IMR-90 (cell line): ENCODE measurements around the gene PMAIP1.

ENCODE experiments used
- BHLHE40 ChIP-seq: fragments of 150-350 bp; IDR thresholded peaks from 2 replicates; pipeline ENCODE4 v1.6.1; 2016; ENCODE audit warnings: mild to moderate bottlenecking, low read depth, low read length
- CEBPB ChIP-seq: IDR thresholded peaks from 2 replicates; pipeline ENCODE4 v1.6.1; 2012; ENCODE audit warnings: low read depth, low read length, improper control_type of control experiment
- CHD1 ChIP-seq: IDR thresholded peaks from 2 replicates; pipeline ENCODE4 v1.6.1; 2012; ENCODE audit warnings: low read depth, low read length, improper control_type of control experiment
- FOS ChIP-seq: fragments of 150-350 bp; IDR thresholded peaks from 2 replicates; pipeline ENCODE4 v1.6.1; 2016; ENCODE audit warnings: low read depth, low read length
- MXI1 ChIP-seq: IDR thresholded peaks from 2 replicates; pipeline ENCODE4 v1.6.1; 2012; ENCODE audit warnings: low read depth, mild to moderate bottlenecking, low read length, moderate library complexity, borderline replicate concordance
- POLR2A ChIP-seq: IDR thresholded peaks from 2 replicates; pipeline ENCODE4 v1.6.1; 2012; ENCODE audit warnings: mild to moderate bottlenecking, low read depth, low read length
- RAD21 ChIP-seq: IDR thresholded peaks from 2 replicates; pipeline ENCODE4 v1.6.1; 2012; ENCODE audit warnings: low read length, improper control_type of control experiment
- RCOR1 ChIP-seq: IDR thresholded peaks from 2 replicates; pipeline ENCODE4 v1.6.1; 2012; ENCODE audit warnings: mild to moderate bottlenecking, low read length, improper control_type of control experiment; ENCODE audit not compliant: insufficient replicate concordance
- RFX5 ChIP-seq: IDR thresholded peaks from 2 replicates; pipeline ENCODE4 v1.8.0; 2012; ENCODE audit warnings: low read depth, mild to moderate bottlenecking, low read length, moderate library complexity
- SMC3 ChIP-seq: fragments of 150-350 bp; IDR thresholded peaks from 2 replicates; pipeline ENCODE4 v1.6.1; 2016; ENCODE audit warnings: low read depth, mild to moderate bottlenecking, antibody characterized with exemption, low read length, moderate library complexity
- TF ChIP-seq, protein P1 (sequence below): conservative IDR thresholded peaks from 2 replicates; pipeline ENCODE4 v1.5.1; 2012; ENCODE audit warnings: mild to moderate bottlenecking, low read depth, low read length, improper control_type of control experiment
- TF ChIP-seq, protein P2 (sequence below): fragments of 150-350 bp; IDR thresholded peaks from 2 replicates; pipeline ENCODE4 v1.6.1; 2017; ENCODE audit warnings: mild to moderate bottlenecking, antibody characterized with exemption, low read length, low read depth

DNA sequence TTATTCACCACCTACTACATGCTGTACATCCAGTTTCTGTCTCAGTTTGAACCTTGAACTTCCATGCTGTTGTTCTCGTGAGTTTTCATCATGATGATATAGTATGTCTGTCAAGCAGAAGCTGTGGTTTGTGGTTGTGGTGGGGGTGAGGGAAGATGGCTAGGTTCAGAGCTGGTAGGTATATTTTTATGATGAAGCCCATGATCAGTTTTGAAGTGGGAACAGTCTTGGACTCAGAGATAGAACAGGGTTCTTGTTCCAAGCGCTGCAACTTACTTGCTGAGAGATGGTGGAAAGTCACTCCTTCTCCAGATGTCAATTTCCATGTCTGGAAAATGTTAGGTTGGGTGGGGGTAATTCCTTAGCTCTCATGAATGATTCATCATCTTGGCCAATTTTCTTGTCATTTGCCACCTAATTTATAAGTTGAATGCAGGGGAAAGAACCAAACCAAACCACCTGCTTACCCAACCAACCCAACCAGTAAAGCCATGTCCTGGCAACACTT, 21.6 kb downstream of the PMAIP1 start:
- TF ChIP-seq, protein P1, sequence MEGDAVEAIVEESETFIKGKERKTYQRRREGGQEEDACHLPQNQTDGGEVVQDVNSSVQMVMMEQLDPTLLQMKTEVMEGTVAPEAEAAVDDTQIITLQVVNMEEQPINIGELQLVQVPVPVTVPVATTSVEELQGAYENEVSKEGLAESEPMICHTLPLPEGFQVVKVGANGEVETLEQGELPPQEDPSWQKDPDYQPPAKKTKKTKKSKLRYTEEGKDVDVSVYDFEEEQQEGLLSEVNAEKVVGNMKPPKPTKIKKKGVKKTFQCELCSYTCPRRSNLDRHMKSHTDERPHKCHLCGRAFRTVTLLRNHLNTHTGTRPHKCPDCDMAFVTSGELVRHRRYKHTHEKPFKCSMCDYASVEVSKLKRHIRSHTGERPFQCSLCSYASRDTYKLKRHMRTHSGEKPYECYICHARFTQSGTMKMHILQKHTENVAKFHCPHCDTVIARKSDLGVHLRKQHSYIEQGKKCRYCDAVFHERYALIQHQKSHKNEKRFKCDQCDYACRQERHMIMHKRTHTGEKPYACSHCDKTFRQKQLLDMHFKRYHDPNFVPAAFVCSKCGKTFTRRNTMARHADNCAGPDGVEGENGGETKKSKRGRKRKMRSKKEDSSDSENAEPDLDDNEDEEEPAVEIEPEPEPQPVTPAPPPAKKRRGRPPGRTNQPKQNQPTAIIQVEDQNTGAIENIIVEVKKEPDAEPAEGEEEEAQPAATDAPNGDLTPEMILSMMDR, result no peak
- TF ChIP-seq POLR2A (no peak), RAD21 (no peak), RCOR1 (no peak), RFX5 (no peak), CEBPB (no peak), BHLHE40 (no peak), CHD1 (no peak), MXI1 (no peak), SMC3 (no peak), FOS (no peak)
- TF ChIP-seq, protein P2, sequence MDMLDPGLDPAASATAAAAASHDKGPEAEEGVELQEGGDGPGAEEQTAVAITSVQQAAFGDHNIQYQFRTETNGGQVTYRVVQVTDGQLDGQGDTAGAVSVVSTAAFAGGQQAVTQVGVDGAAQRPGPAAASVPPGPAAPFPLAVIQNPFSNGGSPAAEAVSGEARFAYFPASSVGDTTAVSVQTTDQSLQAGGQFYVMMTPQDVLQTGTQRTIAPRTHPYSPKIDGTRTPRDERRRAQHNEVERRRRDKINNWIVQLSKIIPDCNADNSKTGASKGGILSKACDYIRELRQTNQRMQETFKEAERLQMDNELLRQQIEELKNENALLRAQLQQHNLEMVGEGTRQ, result no peak
